AML-193 (cell line): ENCODE measurements around the gene METTL1.
A peak's percentile ranks its signal among the peaks of the same experiment; 100 is the strongest.
"Not testable (repeated sequence)": the region's sequence is repeated elsewhere in the genome, so short reads cannot be mapped to it uniquely, and the experiment has no call there.

Source experiments
- DNase-seq, 2 experiments: peaks; one replicate each; lab custom pipeline; 2025; lab: John Stamatoyannopoulos, UW

Gene METTL1

GRCh38 chr12:57771873-57772428, at the start of gene METTL1:
Gene METTL1 (minus strand): TSS chr12:57772105. CDS start chr12:57772083, 22 bp downstream.
- DNase-seq: peak; percentile 85 to 86

GRCh38 chr12:57821015-57821414, 49.1 kb upstream of the METTL1 start:
- DNase-seq: not testable (repeated sequence)

- DNase-seq: not testable (repeated sequence)
These were observed 48.2 kb upstream of the METTL1 start for GRCh38 chr12:57820119-57820518.

- DNase-seq: not testable (repeated sequence)
These were observed 46.1 kb upstream of the METTL1 start for GRCh38 chr12:57817990-57818331.

GRCh38 chr12:57817261-57817989, 45.5 kb upstream of the METTL1 start:
- DNase-seq: no peak

- peak; percentile 58 to 67 for DNase-seq
These were observed 44.9 kb upstream of the METTL1 start for GRCh38 chr12:57816855-57817151.

GRCh38 chr12:57816001-57816854, 44.3 kb upstream of the METTL1 start:
- no peak for DNase-seq

GRCh38 chr12:57815177-57816000, 43.5 kb upstream of the METTL1 start:
- DNase-seq: no peak

GRCh38 chr12:57813971-57814772, 42.3 kb upstream of the METTL1 start:
- DNase-seq: no peak

GRCh38 chr12:57813111-57813970, 41.4 kb upstream of the METTL1 start:
- no peak for DNase-seq

GRCh38 chr12:57811028-57811755, 39.3 kb upstream of the METTL1 start:
- DNase-seq: no peak

- DNase-seq: peak; percentile 4 to 5
These were observed 38.5 kb upstream of the METTL1 start for GRCh38 chr12:57810450-57810849.

- DNase-seq: no peak
These were observed 37.5 kb upstream of the METTL1 start for GRCh38 chr12:57809425-57809824.

GRCh38 chr12:57808351-57808750, 36.4 kb upstream of the METTL1 start:
- DNase-seq: no peak

GRCh38 chr12:57807285-57807684, 35.4 kb upstream of the METTL1 start:
- no peak for DNase-seq

- DNase-seq: no peak
These were observed 34.8 kb upstream of the METTL1 start for GRCh38 chr12:57806677-57807076.

GRCh38 chr12:57803319-57803893, 31.5 kb upstream of the METTL1 start:
- peak; percentile 7 to 45 for DNase-seq

- no peak for DNase-seq
These were observed 30.7 kb upstream of the METTL1 start for GRCh38 chr12:57802607-57803006.

GRCh38 chr12:57800965-57801364, 29.1 kb upstream of the METTL1 start:
- DNase-seq: no peak
